ENCODE data around the gene EHMT2.
"Not testable (repeated sequence)": the region's sequence is repeated elsewhere in the genome, so short reads cannot be mapped to it uniquely, and the experiment has no call there.

Gene EHMT2

GRCh38 chr6:31839779-31840126 lies 57.7 kb downstream of the EHMT2 start:
- not testable (repeated sequence) for DNase-seq (ENCODE audit: low spot score)

GRCh38 chr6:31838968-31839367 lies 58.5 kb downstream of the EHMT2 start:
- DNase-seq (ENCODE audit: low spot score), result no peak

- not testable (repeated sequence) for DNase-seq (ENCODE audit: low spot score)
Observed at GRCh38 chr6:31838114-31838553, 59.4 kb downstream of the EHMT2 start.

GRCh38 chr6:31837369-31838113 lies 60.0 kb downstream of the EHMT2 start:
- no peak for DNase-seq (ENCODE audit: low spot score)

GRCh38 chr6:31836474-31837368 lies 60.8 kb downstream of the EHMT2 start:
- no peak for DNase-seq (ENCODE audit: low spot score)

GRCh38 chr6:31836047-31836473 lies 61.4 kb downstream of the EHMT2 start:
- no peak for DNase-seq (ENCODE audit: low spot score)

GRCh38 chr6:31834367-31835250 lies 62.9 kb downstream of the EHMT2 start:
- DNase-seq (ENCODE audit: low spot score), result peak; percentile 92

- no peak for DNase-seq (ENCODE audit: low spot score)
Observed at GRCh38 chr6:31831350-31832215, 65.9 kb downstream of the EHMT2 start.

- DNase-seq (ENCODE audit: low spot score), result no peak
Observed at GRCh38 chr6:31830886-31831335, 66.6 kb downstream of the EHMT2 start.

Small RNAs within 50 kb of the gene (small RNA-seq; reads per million reads assigned to genes)
- gene AL645922.1 (0 reads per million in 2 experiments), gene SNORD48 (8.0 to 313 reads per million in 2 experiments), gene SNORD52 (0 reads per million in 2 experiments)
